ENCODE data around the gene IFIT1. TPM values are rescaled to one million over a fixed set of nuclear protein-coding genes. Genes with fewer than 3 reads are reported as not detected.
"Not testable (repeated sequence)": the region's sequence is repeated elsewhere in the genome, so short reads cannot be mapped to it uniquely, and the experiment has no call there.

Gene IFIT1
- 10 to 100 TPM; 15.3 to 20.6 TPM for total RNA-seq
- long read RNA-seq, transcript IFIT1-201 (2 exons, 1,880 nt): major isoform, 24 of 26 reads
- long read RNA-seq, partial matches to known transcripts: 0 of 26 reads
- long read RNA-seq, other reads (novel, unspliced or antisense): 2 of 26 reads

GRCh38 chr10:89391907-89392756 is at the start of gene IFIT1:
TSS of gene IFIT1 (plus strand) at chr10:89392623. CDS start at chr10:89392713, 90 bp downstream.
- ATAC-seq: peak; percentile 96 to 98
- DNase-seq: no peak
- intact Hi-C loops (cut with DNase I): loop anchor here in 1 of 2 donors (2.0 kb wide), 1 partner anchor 129 kb away; no protein-coding TSS in a partner anchor

GRCh38 chr10:89343089-89343767 is 49.2 kb upstream of the IFIT1 start:
- intact Hi-C loops (cut with DNase I): no loop called here
- DNase-seq (no peak), ATAC-seq (no peak)

GRCh38 chr10:89344156-89344555 is 48.3 kb upstream of the IFIT1 start:
- DNase-seq: no peak
- ATAC-seq: no peak
- intact Hi-C loops (cut with DNase I): no loop called here

- no peak for ATAC-seq
- intact Hi-C loops (cut with DNase I): no loop called here
These were observed 46.9 kb upstream of the IFIT1 start for GRCh38 chr10:89345367-89346000.

GRCh38 chr10:89346405-89347254 is 45.8 kb upstream of the IFIT1 start:
- no peak for DNase-seq
- ATAC-seq: peak; percentile 27 to 44
- intact Hi-C loops (cut with DNase I): no loop called here

More at GRCh38 chr10:89345367-89346000, 46.9 kb upstream of the IFIT1 start:
- no peak for DNase-seq

GRCh38 chr10:89347701-89348457 is 44.5 kb upstream of the IFIT1 start:
- intact Hi-C loops (cut with DNase I): no loop called here
- ATAC-seq (peak in 1 of 2 donors; percentile 16), DNase-seq (no peak)

- intact Hi-C loops (cut with DNase I): no loop called here
- DNase-seq: no peak
These were observed 43.9 kb upstream of the IFIT1 start for GRCh38 chr10:89348481-89348880.

GRCh38 chr10:89348975-89349374 is 43.4 kb upstream of the IFIT1 start:
- ATAC-seq (no peak), DNase-seq (no peak)
- intact Hi-C loops (cut with DNase I): no loop called here

More at GRCh38 chr10:89348481-89348880, 43.9 kb upstream of the IFIT1 start:
- ATAC-seq: no peak

GRCh38 chr10:89350631-89351315 is 41.6 kb upstream of the IFIT1 start:
- DNase-seq: peak; percentile 48
- ATAC-seq: peak; percentile 38 to 68
- intact Hi-C loops (cut with DNase I): not testable (repeated sequence)

- DNase-seq (no peak), ATAC-seq (peak; percentile 21 to 42)
- intact Hi-C loops (cut with DNase I): no loop called here
These were observed 41.0 kb upstream of the IFIT1 start for GRCh38 chr10:89351412-89351779.

GRCh38 chr10:89351780-89352597 is 40.4 kb upstream of the IFIT1 start:
- peak; percentile 48 for DNase-seq
- intact Hi-C loops (cut with DNase I): no loop called here
- ATAC-seq: peak; percentile 50 to 83

GRCh38 chr10:89352802-89353201 is 39.6 kb upstream of the IFIT1 start:
- intact Hi-C loops (cut with DNase I): no loop called here
- DNase-seq: no peak
- no peak for ATAC-seq

- intact Hi-C loops (cut with DNase I): no loop called here
- DNase-seq (no peak), ATAC-seq (no peak)
These were observed 37.0 kb upstream of the IFIT1 start for GRCh38 chr10:89355394-89355931.

GRCh38 chr10:89357096-89357495 is 35.3 kb upstream of the IFIT1 start:
- ATAC-seq (no peak), DNase-seq (no peak)
- intact Hi-C loops (cut with DNase I): no loop called here

GRCh38 chr10:89357975-89358374 is 34.4 kb upstream of the IFIT1 start:
- ATAC-seq (no peak), DNase-seq (no peak)
- intact Hi-C loops (cut with DNase I): no loop called here

GRCh38 chr10:89360157-89360556 is 32.3 kb upstream of the IFIT1 start:
- ATAC-seq (no peak), DNase-seq (no peak)
- intact Hi-C loops (cut with DNase I): no loop called here

All from left cardiac atrium (tissue), 4 donors.